Measurements from ENCODE around the gene JOSD2.
A peak's percentile ranks its signal among the peaks of the same experiment; 100 is the strongest.

JOSD2 gene

GRCh38 chr19:50462970-50463369 is 48.0 kb downstream of the JOSD2 start:
- peak in 1 of 10 donors; percentile 35 for DNase-seq
- intact Hi-C loops (cut with DNase I), result no loop called here

DNA sequence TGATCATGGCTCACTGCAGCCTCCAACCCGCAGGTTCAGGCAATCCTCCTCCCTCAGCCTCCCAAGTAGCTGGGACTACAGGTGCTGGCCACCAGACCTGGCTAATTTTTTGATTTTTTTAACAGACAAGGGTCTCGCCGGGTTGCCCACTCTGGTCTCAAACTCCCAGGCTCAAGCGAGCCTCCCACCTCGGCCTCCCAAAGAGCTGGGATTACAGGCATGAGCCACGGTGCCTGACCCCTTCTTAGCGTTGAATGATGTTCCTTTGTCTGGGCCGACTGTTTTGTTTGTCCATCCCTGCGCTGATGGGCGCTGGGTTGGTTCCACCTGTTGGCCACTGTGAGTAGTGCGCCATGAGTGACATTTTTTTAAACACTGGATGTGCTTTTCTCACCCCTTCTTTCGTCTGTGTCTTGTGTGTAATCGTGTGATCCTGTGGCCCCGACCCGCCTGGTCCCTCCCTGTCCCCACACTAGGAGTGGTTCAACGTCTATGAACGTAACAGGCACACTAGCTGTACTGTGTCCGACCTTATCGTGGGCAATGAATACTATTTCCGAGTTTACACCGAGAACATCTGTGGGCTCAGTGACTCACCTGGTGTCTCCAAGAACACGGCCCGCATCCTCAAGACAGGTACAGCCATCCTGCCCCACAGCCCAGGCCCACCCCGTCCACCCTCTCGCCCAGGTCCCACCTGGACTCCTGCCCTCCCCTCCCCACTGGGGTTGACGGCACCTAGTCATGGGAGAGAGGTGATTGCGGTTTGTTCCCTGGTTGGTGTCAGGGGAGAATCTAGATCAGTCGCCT is 49.7 kb downstream of the JOSD2 start:
- intact Hi-C loops (cut with DNase I), result loop anchor here (1.0 kb wide), 1 partner anchor 93 kb away; no protein-coding TSS in a partner anchor
- DNase-seq, result peak in 9 of 10 donors; percentile 43 to 93 (median 58)

DNA sequence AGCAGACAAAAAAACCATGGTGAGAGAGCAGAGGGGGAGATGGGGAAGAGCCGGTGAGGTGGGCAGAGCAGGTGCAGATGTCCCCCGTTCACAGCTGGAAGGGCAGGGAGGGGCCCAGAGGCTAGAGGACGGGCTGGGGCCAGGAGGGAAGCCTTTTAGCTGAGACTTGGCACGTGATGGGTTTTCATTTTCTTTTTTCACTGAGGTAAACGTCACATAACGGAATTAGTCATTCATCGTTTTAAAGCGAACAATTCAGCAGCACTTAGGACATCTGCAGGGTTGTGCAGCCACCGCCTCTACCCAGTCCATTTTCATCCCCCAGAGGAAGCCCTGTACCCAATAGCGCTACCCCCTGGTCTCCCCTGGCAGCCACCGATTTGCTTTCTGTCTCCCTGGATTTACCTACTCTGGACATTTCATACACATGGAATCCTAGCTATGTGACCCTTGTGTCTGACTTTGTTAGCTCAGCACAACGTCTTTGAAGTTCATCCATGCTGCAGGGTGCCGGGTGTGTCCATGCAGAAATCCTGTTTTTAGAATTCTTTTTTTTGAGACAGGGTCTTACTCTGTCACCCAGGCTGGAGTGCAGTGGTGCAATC is 50.7 kb downstream of the JOSD2 start:
- intact Hi-C loops (cut with DNase I), result no loop called here
- DNase-seq, result peak in 1 of 10 donors; percentile 11

DNA sequence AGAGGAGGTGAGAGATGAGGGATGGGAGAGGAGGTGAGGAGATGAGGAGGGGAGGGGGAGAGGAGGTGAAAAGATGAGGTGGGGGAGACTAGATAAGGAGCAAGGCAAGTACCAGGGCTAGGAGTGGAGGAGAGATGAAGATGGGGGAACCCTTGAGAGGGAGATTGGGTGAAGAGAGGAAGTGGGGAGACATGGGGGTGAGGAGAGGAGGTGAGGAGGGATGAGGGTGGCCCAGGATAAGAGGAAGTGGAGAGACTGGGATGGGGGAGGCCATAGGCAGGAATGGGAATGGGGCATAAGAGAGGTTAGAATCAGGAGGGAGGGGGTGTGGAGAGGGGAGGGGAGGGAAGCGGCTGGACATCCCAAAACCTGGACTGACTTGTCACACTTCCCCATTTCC is 51.4 kb downstream of the JOSD2 start:
- no peak for DNase-seq
- intact Hi-C loops (cut with DNase I), result no loop called here

DNA sequence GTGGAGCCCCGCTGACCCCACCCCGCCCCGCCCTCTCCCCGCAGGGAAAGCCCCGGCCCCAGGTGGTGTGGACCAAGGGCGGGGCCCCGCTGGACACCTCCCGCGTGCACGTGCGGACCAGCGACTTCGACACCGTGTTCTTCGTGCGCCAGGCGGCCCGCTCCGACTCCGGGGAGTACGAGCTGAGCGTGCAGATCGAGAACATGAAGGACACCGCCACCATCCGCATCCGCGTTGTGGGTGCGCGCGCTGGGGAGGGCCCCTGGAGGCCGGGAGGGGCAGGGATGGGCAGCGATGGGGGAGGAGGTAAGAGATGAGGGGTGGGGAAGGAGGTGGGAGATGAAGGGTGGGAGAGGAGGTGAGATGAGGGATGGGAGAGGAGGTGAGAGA is 51.9 kb downstream of the JOSD2 start:
- intact Hi-C loops (cut with DNase I), result no loop called here

GRCh38 chr19:50458396-50459066 is 52.5 kb downstream of the JOSD2 start:
- intact Hi-C loops (cut with DNase I), result no loop called here
- peak in 2 of 10 donors; percentile 69 to 70 for DNase-seq

More for the DNA sequence above, 51.9 kb downstream of the JOSD2 start:
- DNase-seq, result peak in 2 of 10 donors; percentile 66 to 76

GRCh38 chr19:50457300-50457699 is 53.7 kb downstream of the JOSD2 start:
- intact Hi-C loops (cut with DNase I), result no loop called here
- peak in 2 of 10 donors; percentile 53 to 57 for DNase-seq

Data from posterior cingulate gyrus (tissue), 11 donors.